ENCODE results near the gene RRP9.

- TF ChIP-seq, protein P1, sequence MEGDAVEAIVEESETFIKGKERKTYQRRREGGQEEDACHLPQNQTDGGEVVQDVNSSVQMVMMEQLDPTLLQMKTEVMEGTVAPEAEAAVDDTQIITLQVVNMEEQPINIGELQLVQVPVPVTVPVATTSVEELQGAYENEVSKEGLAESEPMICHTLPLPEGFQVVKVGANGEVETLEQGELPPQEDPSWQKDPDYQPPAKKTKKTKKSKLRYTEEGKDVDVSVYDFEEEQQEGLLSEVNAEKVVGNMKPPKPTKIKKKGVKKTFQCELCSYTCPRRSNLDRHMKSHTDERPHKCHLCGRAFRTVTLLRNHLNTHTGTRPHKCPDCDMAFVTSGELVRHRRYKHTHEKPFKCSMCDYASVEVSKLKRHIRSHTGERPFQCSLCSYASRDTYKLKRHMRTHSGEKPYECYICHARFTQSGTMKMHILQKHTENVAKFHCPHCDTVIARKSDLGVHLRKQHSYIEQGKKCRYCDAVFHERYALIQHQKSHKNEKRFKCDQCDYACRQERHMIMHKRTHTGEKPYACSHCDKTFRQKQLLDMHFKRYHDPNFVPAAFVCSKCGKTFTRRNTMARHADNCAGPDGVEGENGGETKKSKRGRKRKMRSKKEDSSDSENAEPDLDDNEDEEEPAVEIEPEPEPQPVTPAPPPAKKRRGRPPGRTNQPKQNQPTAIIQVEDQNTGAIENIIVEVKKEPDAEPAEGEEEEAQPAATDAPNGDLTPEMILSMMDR (conservative IDR thresholded peaks at IDR 0.05; ENCODE audit: low read length) = no peak
- no peak for TF ChIP-seq EZH2phosphoT487 (IDR thresholded peaks at IDR 0.05; ENCODE audit: borderline replicate concordance)
Measured at GRCh38 chr3:51987568-51987967, 45.9 kb upstream of the RRP9 start.

Data from Loucy (cell line).